Measurements from ENCODE around the gene ARCN1.

DNA sequence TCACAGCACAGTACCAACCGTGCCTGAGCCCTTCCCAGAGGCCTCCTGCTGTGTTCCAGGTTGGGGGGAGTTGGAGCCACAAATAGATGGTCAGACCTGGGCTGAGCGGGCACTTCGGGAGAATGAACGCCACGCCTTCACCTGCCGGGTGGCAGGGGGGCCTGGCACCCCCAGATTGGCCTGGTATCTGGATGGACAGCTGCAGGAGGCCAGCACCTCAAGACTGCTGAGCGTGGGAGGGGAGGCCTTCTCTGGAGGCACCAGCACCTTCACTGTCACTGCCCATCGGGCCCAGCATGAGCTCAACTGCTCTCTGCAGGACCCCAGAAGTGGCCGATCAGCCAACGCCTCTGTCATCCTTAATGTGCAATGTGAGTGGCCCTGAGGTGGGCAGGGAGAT is 40.1 kb upstream of the ARCN1 start:
- TF ChIP-seq NRF1 (conservative IDR thresholded peaks at IDR 0.05 in 1 of 2, IDR thresholded peaks at IDR 0.05 in 1 of 2) (no peak), GTF2F1 (IDR thresholded peaks at IDR 0.05; ENCODE audit: low read depth, low read length) (no peak), ZNF699 (CRISPR knock-in tag; IDR thresholded peaks at IDR 0.05; ENCODE audit: insufficient replicate concordance) (no peak), SIRT6 (IDR thresholded peaks at IDR 0.05; ENCODE audit: low read depth, low read length) (no peak)

Data from K562 (cell line).